GM12878 (cell line): ENCODE data around the gene SLCO3A1. TPM values are rescaled to one million over a fixed set of nuclear protein-coding genes. Genes with fewer than 3 reads are reported as not detected.

Experiments
- ATAC-seq: fragments of 200-7000 bp; cut with Tn5 transposase; 3 replicates; pipeline ENCODE4 v1.9.1; 2020; ENCODE audit warnings: mild to moderate bottlenecking, moderate library complexity
- BruUV-seq: library from RNA; stranded (reverse); fragments of 400-500 nt; replicated peaks from 2 replicates; lab custom pipeline; 2021; lab: Mats Ljungman, UMichigan
- CTCF ChIA-PET: fragments of 300-600 bp; sonication (Branson Sonifier 250); formaldehyde crosslinking; extraction: SDS; loops from one replicate; lab custom pipeline; 2021; ENCODE audit warnings: inconsistent platforms; lab: Yijun Ruan, JAX
- POLR2A ChIA-PET: fragments of 350-600 bp; formaldehyde crosslinking; extraction: SDS; loops from one replicate; lab custom pipeline; 2021; ENCODE audit warnings: inconsistent platforms; lab: Charles Lee
- RAD21 ChIA-PET: fragments of 300-600 bp; sonication (Branson Sonifier 250); formaldehyde crosslinking; loops from one replicate; lab custom pipeline; 2023; ENCODE audit warnings: antibody characterized with exemption; ENCODE audit not compliant: unreplicated experiment; lab: Charles Lee
- SMC1A ChIA-PET: fragments of 300-600 bp; sonication (Branson Sonifier 250); formaldehyde crosslinking; loops from one replicate; lab custom pipeline; 2023; ENCODE audit not compliant: unreplicated experiment, uncharacterized antibody; lab: Charles Lee
- DNase-seq: peaks from one replicate; pipeline ENCODE4 v3.0.0-alpha.2; 2011; ENCODE audit warnings: low read depth, low spot score
- FAIRE-seq: peaks from 3 replicates; lab custom pipeline; 2011; peaks lifted over from hg19 to GRCh38; lab: Jason Lieb, UNC
- H2AFZ ChIP-seq: 2 replicates; pipeline ENCODE4 v1.6.0; 2011; ENCODE audit warnings: low read depth, low read length, control low read depth; ENCODE audit not compliant: control insufficient read depth
- H3K27ac ChIP-seq: 2 replicates; pipeline ENCODE4 v1.5.1; 2011; ENCODE audit warnings: control low read depth; ENCODE audit not compliant: control insufficient read depth, insufficient read depth
- H3K27me3 ChIP-seq, 2 experiments: replicated peaks in 1 of 2; 2 replicates each; pipeline versions ENCODE4 v1.6.0 to v1.6.1; 2011; ENCODE audit warnings: low read length in 1 of 2; ENCODE audit not compliant: control insufficient read depth in 2 of 2, insufficient read depth in 2 of 2
- H3K36me3 ChIP-seq, 2 experiments: 2 replicates each; pipeline ENCODE4 v1.5.1; 2011; ENCODE audit warnings: low read length in 1 of 2; ENCODE audit not compliant: control insufficient read depth in 2 of 2, insufficient read depth in 2 of 2
- H3K4me1 ChIP-seq: 2 replicates; pipeline ENCODE4 v1.6.1; 2011; ENCODE audit warnings: mild to moderate bottlenecking, low read length, moderate library complexity, mixed read lengths; ENCODE audit not compliant: control insufficient read depth, insufficient read depth
- H3K4me2 ChIP-seq: 2 replicates; pipeline ENCODE4 v1.6.0; 2011; ENCODE audit warnings: control low read depth; ENCODE audit not compliant: control insufficient read depth, insufficient read depth
- H3K4me3 ChIP-seq: fragments of 200-600 bp; sonication (generic); 2 replicates; pipeline ENCODE4 v1.5.1; 2016
- H3K79me2 ChIP-seq: 2 replicates; pipeline ENCODE4 v1.6.0; 2011; ENCODE audit warnings: low read length; ENCODE audit not compliant: control insufficient read depth, insufficient read depth
- H3K9ac ChIP-seq: 2 replicates; pipeline ENCODE4 v1.8.0; 2011; ENCODE audit warnings: low read length, control low read depth, mixed read lengths; ENCODE audit not compliant: control insufficient read depth, insufficient read depth
- H3K9me3 ChIP-seq: replicated peaks from 3 replicates; pipeline ENCODE4 v1.5.1; 2011; ENCODE audit warnings: mild to moderate bottlenecking, low read length; ENCODE audit not compliant: control insufficient read depth, insufficient read depth
- H4K20me1 ChIP-seq: 2 replicates; pipeline ENCODE4 v1.6.0; 2011; ENCODE audit not compliant: control insufficient read depth, insufficient read depth
- EGR1 ChIP-seq, 2 experiments: IDR thresholded peaks; 1 replicate in 1 of 2; 2 replicates in 1 of 2; pipeline ENCODE4 v1.6.1; 2011 to 2012; ENCODE audit warnings: low read depth in 2 of 2, low read length in 2 of 2, borderline replicate concordance in 1 of 2, mild to moderate bottlenecking in 1 of 2, moderate library complexity in 1 of 2
- EP300 ChIP-seq, 2 experiments: fragments of 150-350 bp in 1 of 2; IDR thresholded peaks; 2 replicates each; pipeline ENCODE4 v1.6.1; 2011 to 2012; ENCODE audit warnings: low read depth in 2 of 2, low read length in 2 of 2, borderline replicate concordance in 1 of 2, improper control_type of control experiment in 1 of 2, inconsistent platforms in 1 of 2; ENCODE audit not compliant: control insufficient read depth in 1 of 2
- JUND ChIP-seq: IDR thresholded peaks from 2 replicates; pipeline ENCODE4 v1.6.1; 2012; ENCODE audit warnings: low read depth, mild to moderate bottlenecking, low read length, improper control_type of control experiment, moderate library complexity
- RUNX3 ChIP-seq: IDR thresholded peaks from 2 replicates; pipeline ENCODE4 v1.6.1; 2012; ENCODE audit warnings: low read length, inconsistent platforms
- WGBS: methylation state at CpG from one replicate; pipeline ENCODE4 v1.1.6; 2016; ENCODE audit warnings: low lambda C conversion rate; ENCODE audit not compliant: insufficient replicate concordance, insufficient coverage; ENCODE audit errors: missing lambda C conversion rate; 5-methylcytosine and 5-hydroxymethylcytosine counted together
- in situ Hi-C: fragments of 300-500 bp; cut with MboI; formaldehyde crosslinking; loops from 9 replicates; pipeline ENCODE4 v1.14.3; 2018; ENCODE audit warnings: mixed read lengths
- intact Hi-C: fragments of 100-400 bp; cut with micrococcal nuclease; formaldehyde crosslinking; loops from one replicate; pipeline ENCODE4 v1.14.2; 2022; ENCODE audit not compliant: unreplicated experiment
- polyA plus RNA-seq, 11 experiments: library from polyadenylated mRNA; depleted of rRNA in 4 of 11; unstranded in 6 of 11; stranded (reverse) in 5 of 11; fragments of >200 nt; fragmentation: Nextera tagmentation in 4 of 11; fragmentation: Illumina TruSeq in 1 of 11; extraction: Ambion mirVana in 4 of 11; extraction: Trizol in 1 of 11; gene quantifications; 1 replicate in 1 of 11; 2 replicates in 10 of 11; pipeline versions ENCODE4 v1.2.1 to v1.2.3, GENCODE V29; 2011 to 2016; ENCODE audit warnings: inconsistent platforms in 2 of 11, missing spikeins in 2 of 11, low read depth in 1 of 11
- total RNA-seq, 4 experiments: library from RNA; depleted of rRNA in 3 of 4; stranded (reverse); fragments of >200 nt in 3 of 4; fragmentation: Illumina TruSeq in 1 of 4; extraction: Trizol in 1 of 4; gene quantifications; 2 replicates each; pipeline versions ENCODE4 v1.2.1 to v1.2.3, GENCODE V29; 2013 to 2021
- TF ChIP-seq, protein P1 (sequence below): fragments of 450-650 bp; IDR thresholded peaks from 2 replicates; pipeline ENCODE4 v1.6.1; 2017; ENCODE audit warnings: antibody characterized with exemption, mild to moderate bottlenecking, moderate library complexity
- TF ChIP-seq, protein P2 (sequence below): IDR thresholded peaks from 2 replicates; pipeline ENCODE4 v1.6.1; 2012; ENCODE audit warnings: low read depth, low read length, improper control_type of control experiment
- TF ChIP-seq, protein P3 (sequence below): fragments of 450-650 bp; IDR thresholded peaks from 2 replicates; pipeline ENCODE4 v1.6.1; 2016; ENCODE audit warnings: mild to moderate bottlenecking
- TF ChIP-seq, protein P4 (sequence below): IDR thresholded peaks from 2 replicates; pipeline ENCODE4 v1.6.1; 2012; ENCODE audit warnings: mild to moderate bottlenecking, low read depth, low read length

The SLCO3A1 gene
- total and polyA plus RNA-seq, 10 of the 15 experiments (the other 5 are each of a cell fraction or from before 2014, with no cell fraction given) = 0.05 to 5.9 (median 0.31) TPM

DNA sequence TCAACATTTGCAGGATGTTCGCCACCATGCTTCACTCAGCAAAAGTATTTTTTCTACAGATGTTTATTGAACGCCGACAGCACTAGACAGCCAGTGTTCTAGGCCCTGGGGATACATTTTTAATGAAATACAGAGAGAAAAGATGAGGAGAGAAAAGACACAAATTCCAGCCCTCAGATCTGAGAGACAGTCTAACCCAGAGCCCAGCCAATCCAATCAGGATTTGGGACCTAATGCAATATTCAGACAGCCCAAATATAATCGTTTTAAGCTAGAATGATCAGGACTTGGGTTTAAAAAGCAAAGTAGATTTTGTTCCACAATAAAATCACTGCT is 174.8 kb downstream of the SLCO3A1 start (continued):
- TF ChIP-seq EGR1 (IDR thresholded peaks at IDR 0.05; ENCODE audit: borderline replicate concordance in 1 of 2, low read depth in 2 of 2, low read length in 2 of 2) = no peak
- TF ChIP-seq, protein P1, sequence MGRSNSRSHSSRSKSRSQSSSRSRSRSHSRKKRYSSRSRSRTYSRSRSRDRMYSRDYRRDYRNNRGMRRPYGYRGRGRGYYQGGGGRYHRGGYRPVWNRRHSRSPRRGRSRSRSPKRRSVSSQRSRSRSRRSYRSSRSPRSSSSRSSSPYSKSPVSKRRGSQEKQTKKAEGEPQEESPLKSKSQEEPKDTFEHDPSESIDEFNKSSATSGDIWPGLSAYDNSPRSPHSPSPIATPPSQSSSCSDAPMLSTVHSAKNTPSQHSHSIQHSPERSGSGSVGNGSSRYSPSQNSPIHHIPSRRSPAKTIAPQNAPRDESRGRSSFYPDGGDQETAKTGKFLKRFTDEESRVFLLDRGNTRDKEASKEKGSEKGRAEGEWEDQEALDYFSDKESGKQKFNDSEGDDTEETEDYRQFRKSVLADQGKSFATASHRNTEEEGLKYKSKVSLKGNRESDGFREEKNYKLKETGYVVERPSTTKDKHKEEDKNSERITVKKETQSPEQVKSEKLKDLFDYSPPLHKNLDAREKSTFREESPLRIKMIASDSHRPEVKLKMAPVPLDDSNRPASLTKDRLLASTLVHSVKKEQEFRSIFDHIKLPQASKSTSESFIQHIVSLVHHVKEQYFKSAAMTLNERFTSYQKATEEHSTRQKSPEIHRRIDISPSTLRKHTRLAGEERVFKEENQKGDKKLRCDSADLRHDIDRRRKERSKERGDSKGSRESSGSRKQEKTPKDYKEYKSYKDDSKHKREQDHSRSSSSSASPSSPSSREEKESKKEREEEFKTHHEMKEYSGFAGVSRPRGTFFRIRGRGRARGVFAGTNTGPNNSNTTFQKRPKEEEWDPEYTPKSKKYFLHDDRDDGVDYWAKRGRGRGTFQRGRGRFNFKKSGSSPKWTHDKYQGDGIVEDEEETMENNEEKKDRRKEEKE = no peak
- TF ChIP-seq, protein P2, sequence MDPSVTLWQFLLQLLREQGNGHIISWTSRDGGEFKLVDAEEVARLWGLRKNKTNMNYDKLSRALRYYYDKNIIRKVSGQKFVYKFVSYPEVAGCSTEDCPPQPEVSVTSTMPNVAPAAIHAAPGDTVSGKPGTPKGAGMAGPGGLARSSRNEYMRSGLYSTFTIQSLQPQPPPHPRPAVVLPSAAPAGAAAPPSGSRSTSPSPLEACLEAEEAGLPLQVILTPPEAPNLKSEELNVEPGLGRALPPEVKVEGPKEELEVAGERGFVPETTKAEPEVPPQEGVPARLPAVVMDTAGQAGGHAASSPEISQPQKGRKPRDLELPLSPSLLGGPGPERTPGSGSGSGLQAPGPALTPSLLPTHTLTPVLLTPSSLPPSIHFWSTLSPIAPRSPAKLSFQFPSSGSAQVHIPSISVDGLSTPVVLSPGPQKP = no peak
- no peak for TF ChIP-seq JUND
- TF ChIP-seq, protein P3, sequence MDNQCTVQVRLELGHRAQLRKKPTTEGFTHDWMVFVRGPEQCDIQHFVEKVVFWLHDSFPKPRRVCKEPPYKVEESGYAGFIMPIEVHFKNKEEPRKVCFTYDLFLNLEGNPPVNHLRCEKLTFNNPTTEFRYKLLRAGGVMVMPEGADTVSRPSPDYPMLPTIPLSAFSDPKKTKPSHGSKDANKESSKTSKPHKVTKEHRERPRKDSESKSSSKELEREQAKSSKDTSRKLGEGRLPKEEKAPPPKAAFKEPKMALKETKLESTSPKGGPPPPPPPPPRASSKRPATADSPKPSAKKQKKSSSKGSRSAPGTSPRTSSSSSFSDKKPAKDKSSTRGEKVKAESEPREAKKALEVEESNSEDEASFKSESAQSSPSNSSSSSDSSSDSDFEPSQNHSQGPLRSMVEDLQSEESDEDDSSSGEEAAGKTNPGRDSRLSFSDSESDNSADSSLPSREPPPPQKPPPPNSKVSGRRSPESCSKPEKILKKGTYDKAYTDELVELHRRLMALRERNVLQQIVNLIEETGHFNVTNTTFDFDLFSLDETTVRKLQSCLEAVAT = no peak
- TF ChIP-seq RUNX3 = no peak

DNA sequence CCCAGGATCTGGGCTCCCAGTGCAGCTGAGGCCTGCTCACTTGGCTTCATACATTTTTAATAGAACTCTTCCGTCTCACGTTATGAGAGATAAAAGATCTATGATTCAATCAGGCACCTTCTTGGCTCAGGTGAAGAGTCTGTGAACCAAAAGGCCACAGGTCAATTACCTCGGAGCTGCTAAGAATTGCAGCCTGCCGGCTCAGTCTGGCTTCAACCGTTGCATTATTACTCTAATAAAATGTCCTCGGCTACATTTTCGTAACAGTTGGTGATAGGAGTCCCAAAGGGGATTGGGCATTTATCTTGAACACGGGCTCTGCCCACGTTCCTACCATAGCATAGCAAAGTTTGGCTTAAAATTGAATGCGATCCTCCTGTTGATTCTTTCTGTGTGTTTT is 176.3 kb downstream of the SLCO3A1 start:
- FAIRE-seq = no peak
- SMC1A ChIA-PET = no interaction called here
- BruUV-seq = no TSS peak
- ATAC-seq = no peak
- no peaks in the 10 kb centered on the region for H3K9me3 ChIP-seq
- RAD21 ChIA-PET = no interaction called here
- no peaks in the 10 kb centered on the region for H3K36me3 ChIP-seq
- no peaks in the 10 kb centered on the region for H3K79me2 ChIP-seq
- no peak overlapping the region for H3K27ac ChIP-seq
- CTCF ChIA-PET = no interaction called here
- 42% methylated on average over 10 of the region's 10 CpGs for WGBS
- H3K4me1 ChIP-seq = no peaks in the 10 kb centered on the region
- H3K9ac ChIP-seq = no peak overlapping the region
- no peak overlapping the region for H2AFZ ChIP-seq
- H3K4me2 ChIP-seq = no peak overlapping the region
- no peak overlapping the region for H3K4me3 ChIP-seq
- H3K27me3 ChIP-seq = no peaks in the 10 kb centered on the region; a peak in 1 of 4 replicates
- POLR2A ChIA-PET = no interaction called here
- in situ Hi-C loops (no loop called here), intact Hi-C loops (no loop called here)
- no peak for DNase-seq
- H4K20me1 ChIP-seq = no peaks in the 10 kb centered on the region
- TF ChIP-seq, protein P3 = no peak
- TF ChIP-seq, protein P4, sequence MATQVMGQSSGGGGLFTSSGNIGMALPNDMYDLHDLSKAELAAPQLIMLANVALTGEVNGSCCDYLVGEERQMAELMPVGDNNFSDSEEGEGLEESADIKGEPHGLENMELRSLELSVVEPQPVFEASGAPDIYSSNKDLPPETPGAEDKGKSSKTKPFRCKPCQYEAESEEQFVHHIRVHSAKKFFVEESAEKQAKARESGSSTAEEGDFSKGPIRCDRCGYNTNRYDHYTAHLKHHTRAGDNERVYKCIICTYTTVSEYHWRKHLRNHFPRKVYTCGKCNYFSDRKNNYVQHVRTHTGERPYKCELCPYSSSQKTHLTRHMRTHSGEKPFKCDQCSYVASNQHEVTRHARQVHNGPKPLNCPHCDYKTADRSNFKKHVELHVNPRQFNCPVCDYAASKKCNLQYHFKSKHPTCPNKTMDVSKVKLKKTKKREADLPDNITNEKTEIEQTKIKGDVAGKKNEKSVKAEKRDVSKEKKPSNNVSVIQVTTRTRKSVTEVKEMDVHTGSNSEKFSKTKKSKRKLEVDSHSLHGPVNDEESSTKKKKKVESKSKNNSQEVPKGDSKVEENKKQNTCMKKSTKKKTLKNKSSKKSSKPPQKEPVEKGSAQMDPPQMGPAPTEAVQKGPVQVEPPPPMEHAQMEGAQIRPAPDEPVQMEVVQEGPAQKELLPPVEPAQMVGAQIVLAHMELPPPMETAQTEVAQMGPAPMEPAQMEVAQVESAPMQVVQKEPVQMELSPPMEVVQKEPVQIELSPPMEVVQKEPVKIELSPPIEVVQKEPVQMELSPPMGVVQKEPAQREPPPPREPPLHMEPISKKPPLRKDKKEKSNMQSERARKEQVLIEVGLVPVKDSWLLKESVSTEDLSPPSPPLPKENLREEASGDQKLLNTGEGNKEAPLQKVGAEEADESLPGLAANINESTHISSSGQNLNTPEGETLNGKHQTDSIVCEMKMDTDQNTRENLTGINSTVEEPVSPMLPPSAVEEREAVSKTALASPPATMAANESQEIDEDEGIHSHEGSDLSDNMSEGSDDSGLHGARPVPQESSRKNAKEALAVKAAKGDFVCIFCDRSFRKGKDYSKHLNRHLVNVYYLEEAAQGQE = no peak
- TF ChIP-seq EP300 (IDR thresholded peaks at IDR 0.05; ENCODE audit: borderline replicate concordance in 1 of 2, control insufficient read depth in 1 of 2, low read depth in 2 of 2, low read length in 2 of 2) = no peak
- TF ChIP-seq, protein P2 = no peak
